Activated T-helper 1 cell treated with Interleukin-2 at 50 U/mL for 16 hours (primary cell): ENCODE results near the gene IGLL5.
"Not testable (repeated sequence)": the region's sequence is repeated elsewhere in the genome, so short reads cannot be mapped to it uniquely, and the experiment has no call there.

Source experiments
- DNase-seq: peaks from one replicate; pipeline ENCODE4 v3.0.0-alpha.2; 2020; ENCODE audit warnings: low read depth

The IGLL5 gene

GRCh38 chr22:22884010-22884887, 3.4 kb upstream of the IGLL5 start:
- DNase-seq: peak; percentile 42

- DNase-seq: no peak
Observed at GRCh38 chr22:22884888-22885840, 2.5 kb upstream of the IGLL5 start.

- no peak for DNase-seq
Observed at GRCh38 chr22:22886546-22886945, 1.1 kb upstream of the IGLL5 start.

- DNase-seq: no peak
Observed at GRCh38 chr22:22888571-22889353, 1.1 kb downstream of the IGLL5 start.

GRCh38 chr22:22890085-22890484, 2.5 kb downstream of the IGLL5 start:
- DNase-seq: no peak

GRCh38 chr22:22891139-22891621, 3.6 kb downstream of the IGLL5 start:
- DNase-seq: no peak

- DNase-seq: no peak
Observed at GRCh38 chr22:22892096-22893052, 4.8 kb downstream of the IGLL5 start.

GRCh38 chr22:22893077-22893805, 5.6 kb downstream of the IGLL5 start:
- DNase-seq: no peak

GRCh38 chr22:22893891-22894739, 6.5 kb downstream of the IGLL5 start:
- no peak for DNase-seq

- DNase-seq: no peak
Observed at GRCh38 chr22:22894740-22895731, 7.4 kb downstream of the IGLL5 start.

GRCh38 chr22:22895776-22896445, 8.3 kb downstream of the IGLL5 start:
- DNase-seq: no peak

- no peak for DNase-seq
Observed at GRCh38 chr22:22896601-22897000, 9.0 kb downstream of the IGLL5 start.

GRCh38 chr22:22897091-22897490, 9.5 kb downstream of the IGLL5 start:
- DNase-seq: no peak

GRCh38 chr22:22897947-22898346, 10.3 kb downstream of the IGLL5 start:
- no peak for DNase-seq

GRCh38 chr22:22898411-22898950, 10.9 kb downstream of the IGLL5 start:
- DNase-seq: not testable (repeated sequence)

GRCh38 chr22:22899342-22900080, 11.9 kb downstream of the IGLL5 start:
- not testable (repeated sequence) for DNase-seq
